OCI-LY7 (cell line): Measurements from ENCODE around the gene SLC38A3.

Source experiments
- CTCF ChIP-seq: fragments of 200-600 bp; sonication (generic); conservative IDR thresholded peaks from 2 replicates; pipeline ENCODE4 v1.5.1; 2014; ENCODE audit warnings: mild to moderate bottlenecking, antibody characterized with exemption, low read length, moderate library complexity, mixed read lengths
- EZH2phosphoT487 ChIP-seq: fragments of 200-600 bp; sonication (generic); IDR thresholded peaks from 2 replicates; pipeline ENCODE4 v1.6.1; 2018; ENCODE audit warnings: low read depth, borderline replicate concordance, mild to moderate bottlenecking, mixed run types, antibody characterized with exemption, low read length, moderate library complexity, mixed read lengths

- TF ChIP-seq CTCF (no peak), EZH2phosphoT487 (no peak)
Observed at GRCh38 chr3:50162034-50162883, 42.8 kb upstream of the SLC38A3 start.
